ENCODE data around the gene RIC3. TPM values are rescaled to one million over a fixed set of nuclear protein-coding genes. Genes with fewer than 3 reads are reported as not detected.

Gene RIC3
- total RNA-seq, 1 donor from 2014 or later: 23.1 TPM

DNA sequence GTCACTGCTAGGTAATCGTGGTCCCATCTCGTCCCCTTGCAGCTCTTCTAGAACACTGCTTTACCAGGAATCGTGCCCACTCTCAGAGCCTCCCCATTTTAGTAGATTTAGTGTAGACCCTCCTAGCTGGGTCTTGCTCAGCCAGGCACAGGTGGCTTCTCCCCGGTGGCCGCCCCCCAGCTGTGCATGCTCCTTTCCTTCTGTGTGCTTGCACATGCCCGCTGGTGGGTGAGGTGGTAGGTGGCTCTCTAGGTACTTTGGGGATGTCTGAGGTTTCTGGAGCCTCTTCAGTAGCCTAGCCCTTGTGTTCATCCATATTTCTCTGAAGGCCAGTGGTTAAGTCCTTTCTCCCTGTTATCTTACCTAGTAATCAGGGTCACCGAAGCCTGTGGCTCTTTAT is 82.3 kb downstream of the RIC3 start:
- Mint-ChIP-seq H3K4me1 (ENCODE audit: low read depth) (peaks cover 9% of the 10 kb centered on the region), H3K9me3 (ENCODE audit: low read depth) (no peaks in the 10 kb centered on the region), H3K27me3 (peaks cover 8% of the 10 kb centered on the region), H3K27ac (no peak overlapping the region), H3K36me3 (ENCODE audit: insufficient read depth) (no peaks in the 10 kb centered on the region), H3K4me3 (ENCODE audit: low read depth) (no peak overlapping the region)
- no peak for TF ChIP-seq CTCF (IDR thresholded peaks at IDR 0.05; ENCODE audit: unreplicated experiment)
- no peak for DNase-seq (ENCODE audit: low spot score, unreplicated experiment)

- H3K4me1 Mint-ChIP-seq (ENCODE audit: low read depth): peaks cover 9% of the 10 kb centered on the region
Measured at GRCh38 chr11:8086001-8086479, 82.8 kb downstream of the RIC3 start.

DNA sequence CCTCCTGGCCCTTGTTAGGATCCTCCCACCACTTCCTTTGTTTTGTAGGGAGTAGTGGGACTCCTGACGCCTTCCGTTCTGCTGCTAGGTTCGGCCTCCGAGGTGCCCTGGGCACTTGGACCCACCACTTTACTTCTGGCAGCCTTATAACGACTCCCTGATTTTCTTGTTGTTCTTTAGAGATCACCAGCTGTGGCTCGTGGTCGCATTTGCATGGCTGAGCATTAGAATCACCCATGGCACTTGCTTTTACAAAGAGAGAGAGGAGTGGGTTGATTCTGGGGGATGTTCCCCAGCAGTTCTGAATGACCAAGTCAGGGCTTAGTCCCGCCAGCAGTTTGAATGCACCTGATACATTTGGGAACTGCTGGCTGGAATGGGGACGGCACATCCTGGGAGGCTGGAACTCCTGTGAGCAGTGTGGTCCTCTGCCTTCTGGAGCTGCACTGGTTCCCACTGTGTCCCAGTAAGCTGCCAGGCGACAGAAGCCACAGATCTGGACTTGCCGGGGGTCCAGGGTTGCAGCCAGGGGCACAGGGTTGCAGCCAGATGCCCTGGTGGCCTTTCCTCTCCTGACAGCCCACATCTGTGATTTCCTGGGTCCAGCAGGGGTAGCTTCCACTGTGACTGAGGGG is 83.7 kb downstream of the RIC3 start:
- H3K36me3 Mint-ChIP-seq (ENCODE audit: insufficient read depth): no peaks in the 10 kb centered on the region
- H3K4me3 Mint-ChIP-seq (ENCODE audit: low read depth): no peak overlapping the region
- no peak overlapping the region for H3K27ac Mint-ChIP-seq
- no peak for TF ChIP-seq CTCF (IDR thresholded peaks at IDR 0.05; ENCODE audit: unreplicated experiment)
- H3K9me3 Mint-ChIP-seq (ENCODE audit: low read depth): no peaks in the 10 kb centered on the region
- peaks cover 11% of the 10 kb centered on the region for H3K27me3 Mint-ChIP-seq
- H3K4me1 Mint-ChIP-seq (ENCODE audit: low read depth): peaks cover 9% of the 10 kb centered on the region
- no peak for DNase-seq (ENCODE audit: low spot score, unreplicated experiment)

More at GRCh38 chr11:8086001-8086479, 82.8 kb downstream of the RIC3 start:
- no peak overlapping the region for H3K4me3 Mint-ChIP-seq (ENCODE audit: low read depth)
- H3K9me3 Mint-ChIP-seq (ENCODE audit: low read depth): no peaks in the 10 kb centered on the region
- no peak overlapping the region for H3K27ac Mint-ChIP-seq
- H3K36me3 Mint-ChIP-seq (ENCODE audit: insufficient read depth): no peaks in the 10 kb centered on the region
- no peak for DNase-seq (ENCODE audit: low spot score, unreplicated experiment)
- TF ChIP-seq CTCF (IDR thresholded peaks at IDR 0.05; ENCODE audit: unreplicated experiment): no peak
- H3K27me3 Mint-ChIP-seq: peaks cover 8% of the 10 kb centered on the region

DNA sequence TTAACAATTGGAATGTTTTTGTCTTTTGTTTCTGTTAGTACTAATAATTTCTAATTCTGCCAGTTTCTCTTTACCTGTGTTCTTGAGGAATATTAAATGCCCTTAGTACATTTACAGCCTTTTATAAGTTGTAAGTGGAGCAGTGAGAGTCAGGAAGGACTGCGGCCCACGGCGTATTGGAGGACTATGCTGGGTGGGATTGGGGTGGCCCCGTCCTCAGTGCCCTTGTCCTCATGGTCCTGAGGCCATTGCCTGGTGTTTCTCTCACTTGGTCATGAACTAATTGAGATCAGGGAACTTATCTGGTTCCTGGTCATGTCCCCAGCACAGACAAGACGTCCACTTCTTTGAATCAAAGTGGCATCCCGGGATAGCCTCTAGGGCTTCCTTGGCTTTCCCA is 84.5 kb downstream of the RIC3 start:
- Mint-ChIP-seq H3K4me3 (ENCODE audit: low read depth) (no peak overlapping the region), H3K4me1 (ENCODE audit: low read depth) (peaks cover 9% of the 10 kb centered on the region), H3K36me3 (ENCODE audit: insufficient read depth) (no peaks in the 10 kb centered on the region), H3K27me3 (peaks cover 15% of the 10 kb centered on the region), H3K27ac (no peak overlapping the region), H3K9me3 (ENCODE audit: low read depth) (no peaks in the 10 kb centered on the region)
- DNase-seq (ENCODE audit: low spot score, unreplicated experiment): no peak
- no peak for TF ChIP-seq CTCF (IDR thresholded peaks at IDR 0.05; ENCODE audit: unreplicated experiment)

GRCh38 chr11:8083871-8084281 is 84.9 kb downstream of the RIC3 start:
- no peak for DNase-seq (ENCODE audit: low spot score, unreplicated experiment)
- Mint-ChIP-seq H3K4me3 (ENCODE audit: low read depth) (no peak overlapping the region), H3K27ac (no peak overlapping the region), H3K9me3 (ENCODE audit: low read depth) (no peaks in the 10 kb centered on the region), H3K27me3 (peaks cover 20% of the 10 kb centered on the region), H3K4me1 (ENCODE audit: low read depth) (peaks cover 9% of the 10 kb centered on the region), H3K36me3 (ENCODE audit: insufficient read depth) (no peaks in the 10 kb centered on the region)
- no peak for TF ChIP-seq CTCF (IDR thresholded peaks at IDR 0.05; ENCODE audit: unreplicated experiment)
